Measurements from ENCODE around the gene SMG6.

The SMG6 gene

GRCh38 chr17:2137342-2138098, 166.1 kb downstream of the SMG6 start:
- DNase-seq = no peak

GRCh38 chr17:2136241-2136640, 167.3 kb downstream of the SMG6 start:
- no peak for DNase-seq

GRCh38 chr17:2128011-2128410, 175.6 kb downstream of the SMG6 start:
- DNase-seq = no peak

- DNase-seq = no peak
Measured at GRCh38 chr17:2125013-2125535, 178.5 kb downstream of the SMG6 start.

GRCh38 chr17:2124391-2124790, 179.2 kb downstream of the SMG6 start:
- DNase-seq = no peak

- no peak for DNase-seq
Measured at GRCh38 chr17:2123375-2124251, 180.0 kb downstream of the SMG6 start.

GRCh38 chr17:2122641-2123302, 180.8 kb downstream of the SMG6 start:
- no peak for DNase-seq

- no peak for DNase-seq
Measured at GRCh38 chr17:2120586-2121335, 182.8 kb downstream of the SMG6 start.

GRCh38 chr17:2113279-2113622, 190.3 kb downstream of the SMG6 start:
- no peak for DNase-seq

- DNase-seq = no peak
Measured at GRCh38 chr17:2111691-2112090, 191.9 kb downstream of the SMG6 start.

GRCh38 chr17:2110436-2110835, 193.1 kb downstream of the SMG6 start:
- no peak for DNase-seq

GRCh38 chr17:2108170-2108569, 195.4 kb downstream of the SMG6 start:
- no peak for DNase-seq

- DNase-seq = no peak
Measured at GRCh38 chr17:2107506-2107905, 196.1 kb downstream of the SMG6 start.

GRCh38 chr17:2107050-2107449, 196.5 kb downstream of the SMG6 start:
- DNase-seq = no peak

GRCh38 chr17:2106308-2106955, 197.2 kb downstream of the SMG6 start:
- no peak for DNase-seq

GRCh38 chr17:2105663-2106062, 197.9 kb downstream of the SMG6 start:
- no peak for DNase-seq

GRCh38 chr17:2102931-2103809, 200.4 kb downstream of the SMG6 start:
- DNase-seq = no peak

- DNase-seq = no peak
Measured at GRCh38 chr17:2101448-2102257, 201.9 kb downstream of the SMG6 start.

GRCh38 chr17:2095536-2095910, 208.1 kb downstream of the SMG6 start:
- DNase-seq = no peak

- no peak for DNase-seq
Measured at GRCh38 chr17:2094891-2095535, 208.6 kb downstream of the SMG6 start.

Data from COR-L47 (cell line).